ENCODE results near the gene NBAS. TPM values are rescaled to one million over a fixed set of nuclear protein-coding genes. Genes with fewer than 3 reads are reported as not detected.
"Not testable (repeated sequence)": the region's sequence is repeated elsewhere in the genome, so short reads cannot be mapped to it uniquely, and the experiment has no call there.

The NBAS gene
- total RNA-seq, 2 experiments from 2014 or later, result 24.3 to 25.5 TPM

DNA sequence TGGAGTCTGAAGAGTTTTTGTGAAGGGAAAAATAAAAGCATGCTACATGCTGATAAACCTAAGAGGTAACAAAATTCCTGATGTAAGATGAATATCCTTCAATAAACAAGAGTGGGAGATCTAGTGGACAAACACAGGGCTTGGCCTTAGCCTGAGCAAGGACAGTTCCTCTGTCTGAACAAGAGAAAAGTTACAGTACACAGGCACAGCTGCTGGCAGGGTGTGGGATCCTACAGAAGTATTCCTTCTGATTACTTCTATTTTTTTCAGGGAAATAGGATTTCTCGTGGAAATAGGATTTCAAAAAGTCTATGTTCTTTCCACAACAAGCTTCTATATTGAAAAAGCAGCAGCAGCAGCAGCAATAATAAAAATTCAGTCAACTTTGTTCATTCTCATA lies 54.1 kb downstream of the NBAS start:
- Mint-ChIP-seq H3K27me3 (no peaks in the 10 kb centered on the region), H3K9me3 (no peaks in the 10 kb centered on the region), H3K4me1 (ENCODE audit: low read depth) (peaks cover 5% of the 10 kb centered on the region), H3K27ac (no peak overlapping the region), H3K4me3 (no peak overlapping the region), H3K36me3 (ENCODE audit: low read depth) (peaks cover 96% of the 10 kb centered on the region)
- H3K27me3 ChIP-seq (ENCODE audit: control insufficient read depth in 1 of 2, insufficient read depth in 2 of 2, low read length in 2 of 2), result no peaks in the 10 kb centered on the region
- no peak for TF ChIP-seq CTCF (IDR thresholded peaks at IDR 0.05)
- H3K9me3 ChIP-seq (ENCODE audit: control insufficient read depth in 1 of 2, insufficient read depth in 1 of 2, low read length in 2 of 2), result no peaks in the 10 kb centered on the region
- ATAC-seq (ENCODE audit: poor library complexity), result no peak
- H3K27ac ChIP-seq (ENCODE audit: low read depth in 1 of 2, low read length in 2 of 2), result no peak overlapping the region
- H3K4me1 ChIP-seq (ENCODE audit: insufficient read depth, low read length), result no peaks in the 10 kb centered on the region
- H3K36me3 ChIP-seq (ENCODE audit: insufficient read depth, low read length), result peaks cover 49% of the 10 kb centered on the region
- POLR2A ChIA-PET, result no interaction called here
- DNase-seq, result no peak
- intact Hi-C loops (cut with DNase I, micrococcal nuclease), result no loop called here
- CTCF ChIA-PET, result no interaction called here
- no peak overlapping the region for H3K4me3 ChIP-seq (ENCODE audit: low read length)

DNA sequence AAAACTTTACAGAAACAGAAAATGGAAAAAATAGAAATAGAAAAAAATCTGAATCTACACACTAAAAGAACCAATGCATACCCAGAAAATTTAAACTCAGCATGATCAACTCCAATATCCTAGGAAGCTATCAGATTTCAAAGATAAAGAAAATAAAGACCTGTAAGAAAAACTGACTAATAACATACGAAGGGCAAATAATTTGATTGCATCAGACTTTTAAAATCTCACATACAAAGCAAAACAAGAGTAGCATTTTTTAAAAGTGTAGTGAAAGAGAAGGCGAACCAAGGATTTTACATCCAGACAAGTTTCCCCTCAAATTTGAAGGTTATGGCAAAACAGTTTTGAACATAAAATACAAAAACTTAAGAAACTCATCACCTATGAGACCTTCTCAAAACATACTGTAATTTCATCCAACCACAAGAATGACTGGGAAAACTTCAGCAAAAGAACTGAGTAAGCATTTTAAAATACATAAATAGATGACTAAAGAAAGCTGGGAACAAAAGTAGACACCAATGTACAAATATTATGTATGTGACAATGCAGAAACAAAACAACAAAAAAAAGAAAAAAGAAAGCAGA lies 54.8 kb downstream of the NBAS start:
- ChIA-PET CTCF (interaction anchor here (1.6 kb wide), 1 partner anchor 71 kb away, joined by 4 read pairs; no protein-coding TSS in a partner anchor), POLR2A (no interaction called here)
- peaks cover 93% of the 10 kb centered on the region for H3K36me3 Mint-ChIP-seq (ENCODE audit: low read depth)
- no peak for ATAC-seq (ENCODE audit: poor library complexity)
- no peak for TF ChIP-seq CTCF (IDR thresholded peaks at IDR 0.05)
- Histone ChIP-seq H3K36me3 (ENCODE audit: insufficient read depth, low read length) (peaks cover 51% of the 10 kb centered on the region), H3K27me3 (ENCODE audit: control insufficient read depth in 1 of 2, insufficient read depth in 2 of 2, low read length in 2 of 2) (no peaks in the 10 kb centered on the region), H3K9me3 (ENCODE audit: control insufficient read depth in 1 of 2, insufficient read depth in 1 of 2, low read length in 2 of 2) (no peaks in the 10 kb centered on the region), H3K4me1 (ENCODE audit: insufficient read depth, low read length) (no peaks in the 10 kb centered on the region), H3K4me3 (ENCODE audit: low read length) (no peak overlapping the region), H3K27ac (ENCODE audit: low read depth in 1 of 2, low read length in 2 of 2) (no peak overlapping the region)
- H3K4me3 Mint-ChIP-seq, result no peak overlapping the region
- H3K9me3 Mint-ChIP-seq, result no peaks in the 10 kb centered on the region
- no peak for DNase-seq
- H3K4me1 Mint-ChIP-seq (ENCODE audit: low read depth), result peaks cover 5% of the 10 kb centered on the region
- H3K27me3 Mint-ChIP-seq, result no peaks in the 10 kb centered on the region
- no peak overlapping the region for H3K27ac Mint-ChIP-seq
- intact Hi-C loops (cut with DNase I, micrococcal nuclease), result no loop called here

GRCh38 chr2:15504882-15505663 lies 56.1 kb downstream of the NBAS start:
- TF ChIP-seq CTCF (IDR thresholded peaks at IDR 0.05), result no peak
- no peak for DNase-seq

GRCh38 chr2:15499251-15499650 lies 61.9 kb downstream of the NBAS start:
- H3K27ac ChIP-seq (ENCODE audit: low read depth in 1 of 2, low read length in 2 of 2); H3K4me3 ChIP-seq (ENCODE audit: low read length); H3K4me3 Mint-ChIP-seq; H3K9me3 ChIP-seq (ENCODE audit: control insufficient read depth in 1 of 2, insufficient read depth in 1 of 2, low read length in 2 of 2); POLR2A ChIA-PET; intact Hi-C loops (cut with DNase I, micrococcal nuclease); DNase-seq; H3K9me3 Mint-ChIP-seq; H3K4me1 ChIP-seq (ENCODE audit: insufficient read depth, low read length); H3K27me3 ChIP-seq (ENCODE audit: control insufficient read depth in 1 of 2, insufficient read depth in 2 of 2, low read length in 2 of 2); H3K27ac Mint-ChIP-seq; H3K27me3 Mint-ChIP-seq; H3K4me1 Mint-ChIP-seq (ENCODE audit: low read depth); CTCF ChIA-PET; ATAC-seq (ENCODE audit: poor library complexity): not testable (repeated sequence)
- peaks cover 85% of the 10 kb centered on the region for H3K36me3 Mint-ChIP-seq (ENCODE audit: low read depth)
- peaks cover 33% of the 10 kb centered on the region for H3K36me3 ChIP-seq (ENCODE audit: insufficient read depth, low read length)

More at GRCh38 chr2:15504882-15505663, 56.1 kb downstream of the NBAS start:
- Mint-ChIP-seq H3K27me3 (no peaks in the 10 kb centered on the region), H3K9me3 (no peaks in the 10 kb centered on the region), H3K36me3 (ENCODE audit: low read depth) (peaks cover 86% of the 10 kb centered on the region), H3K4me1 (ENCODE audit: low read depth) (peaks cover 5% of the 10 kb centered on the region), H3K27ac (no peak overlapping the region), H3K4me3 (no peak overlapping the region)
- ChIA-PET CTCF (interaction anchor here (1.6 kb wide), 1 partner anchor 72 kb away, joined by 4 read pairs; no protein-coding TSS in a partner anchor), POLR2A (no interaction called here)
- H3K27ac ChIP-seq (ENCODE audit: low read depth in 1 of 2, low read length in 2 of 2), result no peak overlapping the region
- H3K4me3 ChIP-seq (ENCODE audit: low read length), result no peak overlapping the region
- peaks cover 39% of the 10 kb centered on the region for H3K36me3 ChIP-seq (ENCODE audit: insufficient read depth, low read length)
- intact Hi-C loops (cut with DNase I, micrococcal nuclease), result no loop called here
- no peak for ATAC-seq (ENCODE audit: poor library complexity)
- no peaks in the 10 kb centered on the region for H3K9me3 ChIP-seq (ENCODE audit: control insufficient read depth in 1 of 2, insufficient read depth in 1 of 2, low read length in 2 of 2)
- no peaks in the 10 kb centered on the region for H3K4me1 ChIP-seq (ENCODE audit: insufficient read depth, low read length)
- H3K27me3 ChIP-seq (ENCODE audit: control insufficient read depth in 1 of 2, insufficient read depth in 2 of 2, low read length in 2 of 2), result no peaks in the 10 kb centered on the region

Data from CD4-positive, alpha-beta T cell (primary cell).